ENCODE data around the gene BRME1. TPM values are rescaled to one million over a fixed set of nuclear protein-coding genes. Genes with fewer than 3 reads are reported as not detected.

The BRME1 gene
- polyA plus RNA-seq, 2 of the 4 experiments (the other 2 are of a cell fraction): 0.12 to 1.2 TPM

- DNase-seq (ENCODE audit: low read depth in 1 of 2, low spot score in 1 of 2) (no peak), FAIRE-seq (no peak), ATAC-seq (no peak)
- CTCF ChIA-PET: no interaction called here
- Histone ChIP-seq H3K27ac (no peak overlapping the region), H3K4me1 (no peaks in the 10 kb centered on the region), H3K4me3 (no peak overlapping the region), H3K4me2 (no peak overlapping the region), H3K9me3 (no peaks in the 10 kb centered on the region)
- TF ChIP-seq RARB (CRISPR knock-in tag; IDR thresholded peaks at IDR 0.05) (no peak), NFE2L2 (conservative IDR thresholded peaks at IDR 0.05; ENCODE audit: low read length) (no peak), ATOH8 (CRISPR knock-in tag; IDR thresholded peaks at IDR 0.05; ENCODE audit: low read depth) (no peak), ESRRA (IDR thresholded peaks at IDR 0.05; ENCODE audit: borderline replicate concordance, low read length) (no peak), REST (IDR thresholded peaks at IDR 0.05) (no peak), MYC (IDR thresholded peaks at IDR 0.05; ENCODE audit: borderline replicate concordance, low read length) (no peak), CHD4 (IDR thresholded peaks at IDR 0.05; ENCODE audit: borderline replicate concordance) (no peak), HOXA7 (CRISPR knock-in tag; IDR thresholded peaks at IDR 0.05) (no peak), ZC3H11A (IDR thresholded peaks at IDR 0.05) (no peak), CTCF (IDR thresholded peaks at IDR 0.05) (no peak), FOSL2 (IDR thresholded peaks at IDR 0.05) (no peak), FOSL2 (CRISPR knock-in tag; IDR thresholded peaks at IDR 0.05) (no peak), PHF8 (IDR thresholded peaks at IDR 0.05; ENCODE audit: borderline replicate concordance, low read depth) (no peak), BCL3 (IDR thresholded peaks at IDR 0.05) (no peak), POLR2AphosphoS2 (conservative IDR thresholded peaks at IDR 0.05; ENCODE audit: low read length) (no peak), CHD2 (IDR thresholded peaks at IDR 0.05; ENCODE audit: low read length, partially characterized antibody) (no peak)
- WGBS (ENCODE audit: missing lambda C conversion rate): 97% methylated on average over 6 of the region's 8 CpGs
- POLR2A ChIA-PET: no interaction called here
Observed at GRCh38 chr19:13926715-13927114, 20.8 kb upstream of the BRME1 start.

- CTCF ChIA-PET: interaction anchor here (1.9 kb wide), 1 partner anchor 12 kb away, joined by 6 read pairs; no protein-coding TSS in a partner anchor
- Histone ChIP-seq H3K9me3 (no peaks in the 10 kb centered on the region), H3K4me1 (no peaks in the 10 kb centered on the region), H3K4me3 (no peak overlapping the region), H3K27ac (no peak overlapping the region), H3K4me2 (no peak overlapping the region)
- ATAC-seq: no peak
- no peak for TF ChIP-seq HMGXB4 (CRISPR knock-in tag; IDR thresholded peaks at IDR 0.05; ENCODE audit: borderline replicate concordance)
- no peak for TF ChIP-seq TP53 (CRISPR knock-in tag; IDR thresholded peaks at IDR 0.05)
- no peak for TF ChIP-seq USF2 (IDR thresholded peaks at IDR 0.05)
- TF ChIP-seq ZC3H11A (IDR thresholded peaks at IDR 0.05): no peak
- no peak for TF ChIP-seq CTCF (IDR thresholded peaks at IDR 0.05)
- no peak for TF ChIP-seq JUNB (IDR thresholded peaks at IDR 0.05)
- POLR2A ChIA-PET: no interaction called here
- WGBS (ENCODE audit: missing lambda C conversion rate): 53% methylated on average over 4 of the region's 4 CpGs
- no peak for FAIRE-seq
- no peak for DNase-seq (ENCODE audit: low read depth in 1 of 2, low spot score in 1 of 2)
Observed at GRCh38 chr19:13926010-13926409, 20.1 kb upstream of the BRME1 start.

Data from A549 (cell line).